Measurements from ENCODE around the gene DQX1. TPM values are rescaled to one million over a fixed set of nuclear protein-coding genes. Genes with fewer than 3 reads are reported as not detected.
A peak's percentile ranks its signal among the peaks of the same experiment; 100 is the strongest.
"Not testable (repeated sequence)": the region's sequence is repeated elsewhere in the genome, so short reads cannot be mapped to it uniquely, and the experiment has no call there.

Gene DQX1
- total and polyA plus RNA-seq, 4 donors, result 0.12 to 0.34 (median 0.17) TPM; not detected in 1

- no peaks in the 10 kb centered on the region for H3K27me3 ChIP-seq (ENCODE audit: control insufficient read depth in 3 of 3, insufficient read depth in 3 of 3, low read length in 2 of 3)
- peak; percentile 94 for ATAC-seq (ENCODE audit: insufficient read depth, low FRiP score)
- DNase-seq, result peak; percentile 96 to 98 (median 97)
- 0 to 1% methylated on average over 65 to 66 of the region's 66 CpGs for WGBS, 2 donors
- peaks cover 6 to 20% (median 9%) of the 10 kb centered on the region in 4 donors for H3K36me3 ChIP-seq (ENCODE audit: control insufficient read depth in 4 of 4, insufficient read depth in 4 of 4, low read length in 4 of 4)
- no peak for TF ChIP-seq CTCF (IDR thresholded peaks at IDR 0.05; ENCODE audit: control extremely low read depth, extremely low read depth)
- peak within 1 kb of the TSS; percentile 88 to 95 for H3K27ac ChIP-seq (ENCODE audit: low read depth in 1 of 2, low read length in 1 of 2)
- H3K4me1 ChIP-seq (ENCODE audit: control insufficient read depth in 5 of 5, insufficient read depth in 5 of 5, low read length in 5 of 5), result peaks cover 3 to 15% (median 7%) of the 10 kb centered on the region in 5 donors
- peak within 1 kb of the TSS; percentile 73 for H3K4me3 ChIP-seq
- no peaks in the 10 kb centered on the region for H3K9me3 ChIP-seq (ENCODE audit: control insufficient read depth in 4 of 4, insufficient read depth in 3 of 4, low read length in 3 of 4)
- H3K9ac ChIP-seq (ENCODE audit: insufficient read depth in 1 of 2, low read length in 2 of 2), result peak within 1 kb of the TSS; percentile 63 to 83
Measured at GRCh38 chr2:74472086-74472944, 53.7 kb downstream of the DQX1 start, which contains the start of gene MRPL53. Gene MRPL53 (minus strand): TSS chr2:74472680. CDS start chr2:74472660, 20 bp downstream.

GRCh38 chr2:74471332-74472065 lies 54.5 kb downstream of the DQX1 start:
- Histone ChIP-seq H3K36me3 (ENCODE audit: control insufficient read depth in 4 of 4, insufficient read depth in 4 of 4, low read length in 4 of 4) (peaks cover 6 to 13% (median 9%) of the 10 kb centered on the region in 4 donors), H3K9ac (ENCODE audit: insufficient read depth in 1 of 2, low read length in 2 of 2) (peak overlapping the region; percentile 63 to 83), H3K9me3 (ENCODE audit: control insufficient read depth in 4 of 4, insufficient read depth in 3 of 4, low read length in 3 of 4) (no peaks in the 10 kb centered on the region), H3K4me1 (ENCODE audit: control insufficient read depth in 5 of 5, insufficient read depth in 5 of 5, low read length in 5 of 5) (peaks cover 3 to 15% (median 5%) of the 10 kb centered on the region in 5 donors), H3K27me3 (ENCODE audit: control insufficient read depth in 3 of 3, insufficient read depth in 3 of 3, low read length in 2 of 3) (no peaks in the 10 kb centered on the region), H3K4me3 (peak overlapping the region; percentile 73), H3K27ac (ENCODE audit: low read depth in 1 of 2, low read length in 1 of 2) (peak overlapping the region; percentile 88 to 95)
- ATAC-seq (ENCODE audit: insufficient read depth, low FRiP score), result no peak
- DNase-seq, result no peak
- 54 to 66% methylated on average over 16 of the region's 16 CpGs for WGBS, 2 donors
- no peak for TF ChIP-seq CTCF (IDR thresholded peaks at IDR 0.05; ENCODE audit: control extremely low read depth, extremely low read depth)

GRCh38 chr2:74470742-74471141 lies 55.3 kb downstream of the DQX1 start:
- DNase-seq; H3K9me3 ChIP-seq (ENCODE audit: control insufficient read depth in 4 of 4, insufficient read depth in 3 of 4, low read length in 3 of 4); H3K9ac ChIP-seq (ENCODE audit: insufficient read depth in 1 of 2, low read length in 2 of 2); H3K4me3 ChIP-seq; ATAC-seq (ENCODE audit: insufficient read depth, low FRiP score); H3K27me3 ChIP-seq (ENCODE audit: control insufficient read depth in 3 of 3, insufficient read depth in 3 of 3, low read length in 2 of 3); H3K27ac ChIP-seq (ENCODE audit: low read depth in 1 of 2, low read length in 1 of 2): not testable (repeated sequence)
- H3K4me1 ChIP-seq (ENCODE audit: control insufficient read depth in 5 of 5, insufficient read depth in 5 of 5, low read length in 5 of 5), result peaks cover 4 to 15% (median 6%) of the 10 kb centered on the region in 5 donors
- H3K36me3 ChIP-seq (ENCODE audit: control insufficient read depth in 4 of 4, insufficient read depth in 4 of 4, low read length in 4 of 4), result peaks cover 6 to 12% (median 9%) of the 10 kb centered on the region in 4 donors
- 97 to 98% methylated on average over 12 of the region's 12 CpGs for WGBS, 2 donors

Other genes with a start within 250 kb of the DQX1 start
- 1 to 10 TPM; 5.2 to 9.6 TPM for gene SLC4A5, start 182.8 kb downstream of the DQX1 start, total RNA-seq
- 1 to 10 TPM in 1 of 2 donors, under 1 TPM in 1; 0.85 to 2.5 TPM for gene SLC4A5, start 182.8 kb downstream of the DQX1 start, polyA plus RNA-seq
- 100 to 1,000 TPM in 1 of 2 donors, 10 to 100 TPM in 1; 98.4 to 142 TPM for gene DCTN1, start 145.9 kb downstream of the DQX1 start, total RNA-seq
- gene DCTN1, start 145.9 kb downstream of the DQX1 start, polyA plus RNA-seq, result 100 to 1,000 TPM in 1 of 2 donors, 10 to 100 TPM in 1; 69.9 to 110 TPM
- gene C2orf81, start 104.6 kb downstream of the DQX1 start, total RNA-seq, result 10 to 100 TPM in 1 of 2 donors, 1 to 10 TPM in 1; 3.4 to 16.9 TPM
- gene C2orf81, start 104.6 kb downstream of the DQX1 start, polyA plus RNA-seq, result 1 to 10 TPM; 7.3 TPM
- 10 to 100 TPM; 36.1 to 42.3 TPM for gene WDR54, start 104.5 kb downstream of the DQX1 start, total RNA-seq
- 10 to 100 TPM; 15.4 to 27.9 TPM for gene WDR54, start 104.5 kb downstream of the DQX1 start, polyA plus RNA-seq
- 10 to 100 TPM; 37.5 to 46.0 TPM for gene RTKN, start 84.3 kb downstream of the DQX1 start, total RNA-seq
- gene RTKN, start 84.3 kb downstream of the DQX1 start, polyA plus RNA-seq, result 10 to 100 TPM; 21.9 to 23.7 TPM
- gene INO80B, start 71.1 kb downstream of the DQX1 start, total RNA-seq, result 10 to 100 TPM; 22.7 to 40.7 TPM
- gene INO80B, start 71.1 kb downstream of the DQX1 start, polyA plus RNA-seq, result 10 to 100 TPM; 33.1 to 72.3 TPM
- 10 to 100 TPM; 39.5 to 65.0 TPM for gene WBP1, start 67.8 kb downstream of the DQX1 start, total RNA-seq
- gene WBP1, start 67.8 kb downstream of the DQX1 start, polyA plus RNA-seq, result 10 to 100 TPM; 55.9 to 56.7 TPM
- gene MOGS, start 60.8 kb downstream of the DQX1 start, total RNA-seq, result 10 to 100 TPM; 37.5 to 72.0 TPM
- gene MOGS, start 60.8 kb downstream of the DQX1 start, polyA plus RNA-seq, result 10 to 100 TPM; 35.4 to 53.5 TPM
- gene MRPL53, start 53.6 kb downstream of the DQX1 start, total RNA-seq, result 100 to 1,000 TPM in 1 of 2 donors, 10 to 100 TPM in 1; 23.3 to 106 TPM
- 10 to 100 TPM; 70.6 to 70.9 TPM for gene MRPL53, start 53.6 kb downstream of the DQX1 start, polyA plus RNA-seq
- gene CCDC142, start 43.2 kb downstream of the DQX1 start, total RNA-seq, result 10 to 100 TPM; 17.8 to 25.5 TPM
- 1 to 10 TPM; 5.5 to 8.2 TPM for gene CCDC142, start 43.2 kb downstream of the DQX1 start, polyA plus RNA-seq
- 10 to 100 TPM; 20.9 to 23.7 TPM for gene TTC31, start 43.1 kb downstream of the DQX1 start, total RNA-seq
- 10 to 100 TPM; 13.7 to 19.2 TPM for gene TTC31, start 43.1 kb downstream of the DQX1 start, polyA plus RNA-seq
- gene LBX2, start 26.6 kb downstream of the DQX1 start, total RNA-seq, result 1 to 10 TPM in 1 of 2 donors, under 1 TPM in 1; 0.63 to 1.9 TPM
- 1 to 10 TPM in 1 of 2 donors, under 1 TPM in 1; 0.83 to 1.4 TPM for gene LBX2, start 26.6 kb downstream of the DQX1 start, polyA plus RNA-seq
- 10 to 100 TPM; 16.7 to 35.5 TPM for gene PCGF1, start 18.5 kb downstream of the DQX1 start, total RNA-seq
- gene PCGF1, start 18.5 kb downstream of the DQX1 start, polyA plus RNA-seq, result 10 to 100 TPM; 20.6 to 47.8 TPM
- not detected for gene TLX2, start 11.8 kb downstream of the DQX1 start, total RNA-seq
- under 1 TPM in 1 of 2 donors, not detected in 1; 0.03 TPM for gene TLX2, start 11.8 kb downstream of the DQX1 start, polyA plus RNA-seq
- 100 to 1,000 TPM in 1 of 2 donors, 10 to 100 TPM in 1; 65.6 to 102 TPM for gene AUP1, start 3.5 kb upstream of the DQX1 start, total RNA-seq
- 100 to 1,000 TPM; 156 to 185 TPM for gene AUP1, start 3.5 kb upstream of the DQX1 start, polyA plus RNA-seq
- 10 to 100 TPM; 26.6 to 32.4 TPM for gene HTRA2, start 3.7 kb upstream of the DQX1 start, total RNA-seq
- gene HTRA2, start 3.7 kb upstream of the DQX1 start, polyA plus RNA-seq, result 10 to 100 TPM; 30.7 to 42.1 TPM
- 10 to 100 TPM in 1 of 2 donors, 1 to 10 TPM in 1; 5.9 to 11.1 TPM for gene LOXL3, start 27.7 kb upstream of the DQX1 start, total RNA-seq
- gene LOXL3, start 27.7 kb upstream of the DQX1 start, polyA plus RNA-seq, result 1 to 10 TPM; 2.9 to 7.3 TPM
- gene DOK1, start 28.5 kb upstream of the DQX1 start, total RNA-seq, result 10 to 100 TPM; 17.7 to 34.5 TPM
- gene DOK1, start 28.5 kb upstream of the DQX1 start, polyA plus RNA-seq, result 10 to 100 TPM; 18.6 to 37.3 TPM
- under 1 TPM; 0.83 to 0.94 TPM for gene M1AP, start 122.1 kb upstream of the DQX1 start, total RNA-seq
- 1 to 10 TPM in 1 of 2 donors, under 1 TPM in 1; 0.77 to 1.2 TPM for gene M1AP, start 122.1 kb upstream of the DQX1 start, polyA plus RNA-seq
- gene SEMA4F, start 128.0 kb upstream of the DQX1 start, total RNA-seq, result 1 to 10 TPM; 4.9 to 9.6 TPM
- gene SEMA4F, start 128.0 kb upstream of the DQX1 start, polyA plus RNA-seq, result 1 to 10 TPM; 3.0 to 3.4 TPM

Data from lung (tissue), 12 donors.